SK-N-SH treated with all-trans-retinoic acid at 6 μM for 48 hours (cell line): Measurements from ENCODE around the gene RAB11FIP4.

Source experiments
- BACH2 ChIP-seq: fragments of 250-450 bp; sonication (Bioruptor Pico); IDR thresholded peaks from 2 replicates; pipeline ENCODE4 v1.9.0; 2021; ENCODE audit warnings: mild to moderate bottlenecking, borderline replicate concordance
- GLIS3 ChIP-seq: fragments of 250-450 bp; sonication (Bioruptor Pico); IDR thresholded peaks from 2 replicates; pipeline ENCODE4 v1.5.0; 2020; ENCODE audit warnings: mild to moderate bottlenecking, moderate library complexity
- TCF4 ChIP-seq: fragments of 250-450 bp; sonication (Bioruptor Pico); IDR thresholded peaks from 2 replicates; pipeline ENCODE4 v1.8.0; 2021; ENCODE audit warnings: mild to moderate bottlenecking, moderate library complexity, borderline replicate concordance
- TOX ChIP-seq: fragments of 250-450 bp; sonication (Bioruptor Pico); IDR thresholded peaks from 2 replicates; pipeline ENCODE4 v1.8.0; 2021; ENCODE audit warnings: mild to moderate bottlenecking, moderate library complexity, borderline replicate concordance
- ZFP3 ChIP-seq: fragments of 250-450 bp; sonication (Bioruptor Pico); IDR thresholded peaks from 2 replicates; pipeline ENCODE4 v1.5.0; 2020; ENCODE audit warnings: mild to moderate bottlenecking, moderate library complexity
- ZNF565 ChIP-seq: fragments of 450-650 bp; formaldehyde crosslinking; conservative IDR thresholded peaks from 2 replicates; pipeline ENCODE4 v1.5.0; 2020; ENCODE audit warnings: low read depth, mild to moderate bottlenecking, moderate library complexity
- ZNF70 ChIP-seq: fragments of 450-650 bp; formaldehyde crosslinking; IDR thresholded peaks from 2 replicates; pipeline ENCODE4 v1.5.0; 2020; ENCODE audit warnings: mild to moderate bottlenecking, moderate library complexity
- TF ChIP-seq, protein P1 (sequence below): fragments of 250-450 bp; sonication (Bioruptor Pico); IDR thresholded peaks from 2 replicates; pipeline ENCODE4 v1.5.1; 2020; ENCODE audit warnings: low read depth, mild to moderate bottlenecking, moderate library complexity

DNA sequence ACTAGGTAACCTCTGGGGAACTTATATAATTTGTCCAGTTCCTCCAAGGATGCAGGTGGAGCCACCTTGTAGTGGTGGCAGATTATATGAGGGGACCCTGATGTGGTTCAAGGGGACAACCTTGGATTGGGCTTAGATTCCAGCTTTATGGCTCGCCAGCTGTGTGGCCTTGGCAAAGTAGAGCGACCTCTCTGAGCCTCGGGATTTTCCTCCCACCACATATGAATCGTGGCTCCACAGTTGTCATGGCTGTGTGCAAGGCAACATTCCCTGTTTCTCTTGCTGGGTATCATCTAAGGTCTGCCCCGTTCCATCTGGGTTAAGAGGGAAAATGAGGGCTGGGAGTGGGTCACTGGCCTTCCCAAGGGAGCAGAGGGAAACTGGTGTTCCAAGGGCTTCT lies 104.6 kb downstream of the RAB11FIP4 start:
- TF ChIP-seq GLIS3 (CRISPR knock-in tag) (no peak), ZFP3 (CRISPR knock-in tag) (no peak), ZNF70 (CRISPR knock-in tag) (no peak), TCF4 (CRISPR knock-in tag) (no peak), ZNF565 (no peak), TOX (no peak), BACH2 (no peak)
- TF ChIP-seq, protein P1, sequence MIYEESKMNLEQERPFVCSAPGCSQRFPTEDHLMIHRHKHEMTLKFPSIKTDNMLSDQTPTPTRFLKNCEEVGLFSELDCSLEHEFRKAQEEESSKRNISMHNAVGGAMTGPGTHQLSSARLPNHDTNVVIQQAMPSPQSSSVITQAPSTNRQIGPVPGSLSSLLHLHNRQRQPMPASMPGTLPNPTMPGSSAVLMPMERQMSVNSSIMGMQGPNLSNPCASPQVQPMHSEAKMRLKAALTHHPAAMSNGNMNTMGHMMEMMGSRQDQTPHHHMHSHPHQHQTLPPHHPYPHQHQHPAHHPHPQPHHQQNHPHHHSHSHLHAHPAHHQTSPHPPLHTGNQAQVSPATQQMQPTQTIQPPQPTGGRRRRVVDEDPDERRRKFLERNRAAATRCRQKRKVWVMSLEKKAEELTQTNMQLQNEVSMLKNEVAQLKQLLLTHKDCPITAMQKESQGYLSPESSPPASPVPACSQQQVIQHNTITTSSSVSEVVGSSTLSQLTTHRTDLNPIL (CRISPR knock-in tag), result no peak
